ENCODE data around the gene KCP. TPM values are rescaled to one million over a fixed set of nuclear protein-coding genes. Genes with fewer than 3 reads are reported as not detected.
A peak's percentile ranks its signal among the peaks of the same experiment; 100 is the strongest.

Gene KCP
- total and polyA plus RNA-seq, 2 of the 13 experiments (the other 11 are each of a cell fraction or from before 2014, with no cell fraction given), result 0.37 to 1.0 TPM

GRCh38 chr7:128869138-128869943, 41.2 kb downstream of the KCP start (continued):
- peak; percentile 70 for TF ChIP-seq ZNF777 (CRISPR knock-in tag; IDR thresholded peaks at IDR 0.05)
- TF ChIP-seq TEF (CRISPR knock-in tag; IDR thresholded peaks at IDR 0.05), result no peak
- TF ChIP-seq ZNF761 (CRISPR knock-in tag; conservative IDR thresholded peaks at IDR 0.05), result peak; percentile 74; the same call in 1 of the 2 replicates
- TF ChIP-seq, protein P1, sequence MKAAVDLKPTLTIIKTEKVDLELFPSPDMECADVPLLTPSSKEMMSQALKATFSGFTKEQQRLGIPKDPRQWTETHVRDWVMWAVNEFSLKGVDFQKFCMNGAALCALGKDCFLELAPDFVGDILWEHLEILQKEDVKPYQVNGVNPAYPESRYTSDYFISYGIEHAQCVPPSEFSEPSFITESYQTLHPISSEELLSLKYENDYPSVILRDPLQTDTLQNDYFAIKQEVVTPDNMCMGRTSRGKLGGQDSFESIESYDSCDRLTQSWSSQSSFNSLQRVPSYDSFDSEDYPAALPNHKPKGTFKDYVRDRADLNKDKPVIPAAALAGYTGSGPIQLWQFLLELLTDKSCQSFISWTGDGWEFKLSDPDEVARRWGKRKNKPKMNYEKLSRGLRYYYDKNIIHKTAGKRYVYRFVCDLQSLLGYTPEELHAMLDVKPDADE (CRISPR knock-in tag; IDR thresholded peaks at IDR 0.05), result peak; percentile 46; the same call in 1 of the 2 replicates
- peak; percentile 89; the same call in 1 of the 2 replicates for TF ChIP-seq MTF2 (CRISPR knock-in tag; IDR thresholded peaks at IDR 0.05; ENCODE audit: borderline replicate concordance)
- TF ChIP-seq TP53 (CRISPR knock-in tag; conservative IDR thresholded peaks at IDR 0.05), result no peak
- peak; percentile 52; the same call in 1 of the 2 replicates for TF ChIP-seq KDM2A (CRISPR knock-in tag; IDR thresholded peaks at IDR 0.05; ENCODE audit: borderline replicate concordance, low read depth)
- no peak for TF ChIP-seq ZNF383 (CRISPR knock-in tag; IDR thresholded peaks at IDR 0.05; ENCODE audit: borderline replicate concordance)
- TF ChIP-seq ZNF34 (CRISPR knock-in tag; IDR thresholded peaks at IDR 0.05; ENCODE audit: borderline replicate concordance), result no peak; the same call in 1 of the 2 replicates
- 0 out of 2 replicates have a peak, but pooled peaks have one; percentile 36 for TF ChIP-seq IRF9 (CRISPR knock-in tag; IDR thresholded peaks at IDR 0.05; ENCODE audit: borderline replicate concordance)
- no peak for TF ChIP-seq RXRB (CRISPR knock-in tag; IDR thresholded peaks at IDR 0.05; ENCODE audit: borderline replicate concordance)
- no peak for TF ChIP-seq PHF21A (CRISPR knock-in tag; IDR thresholded peaks at IDR 0.05)
- peak; percentile 10; the same call in 1 of the 2 replicates for TF ChIP-seq ZNF772 (CRISPR knock-in tag; IDR thresholded peaks at IDR 0.05)
- no peak for TF ChIP-seq TBP (CRISPR knock-in tag; IDR thresholded peaks at IDR 0.05)
- no peak for TF ChIP-seq TFAP4 (IDR thresholded peaks at IDR 0.05; ENCODE audit: borderline replicate concordance, low read depth)
- no peak for TF ChIP-seq ZNF577 (CRISPR knock-in tag; IDR thresholded peaks at IDR 0.05; ENCODE audit: borderline replicate concordance, low read depth)
- TF ChIP-seq MIER3 (CRISPR knock-in tag; IDR thresholded peaks at IDR 0.05; ENCODE audit: borderline replicate concordance), result no peak
- TF ChIP-seq FOXK1 (CRISPR knock-in tag; IDR thresholded peaks at IDR 0.05; ENCODE audit: borderline replicate concordance, low read depth), result no peak
- TF ChIP-seq BORCS8-MEF2B (CRISPR knock-in tag; IDR thresholded peaks at IDR 0.05), result 0 out of 2 replicates have a peak, but pooled peaks have one; percentile 27
- TF ChIP-seq HHEX (CRISPR knock-in tag; IDR thresholded peaks at IDR 0.05), result no peak
- TF ChIP-seq ZFX (CRISPR knock-in tag; IDR thresholded peaks at IDR 0.05; ENCODE audit: low read depth), result peak; percentile 81
- TF ChIP-seq YEATS4 (CRISPR knock-in tag; IDR thresholded peaks at IDR 0.05; ENCODE audit: borderline replicate concordance), result peak; percentile 24; the same call in 1 of the 2 replicates
- peak; percentile 61; the same call in 1 of the 2 replicates for TF ChIP-seq ZNF230 (CRISPR knock-in tag; IDR thresholded peaks at IDR 0.05)
- TF ChIP-seq, protein P2, sequence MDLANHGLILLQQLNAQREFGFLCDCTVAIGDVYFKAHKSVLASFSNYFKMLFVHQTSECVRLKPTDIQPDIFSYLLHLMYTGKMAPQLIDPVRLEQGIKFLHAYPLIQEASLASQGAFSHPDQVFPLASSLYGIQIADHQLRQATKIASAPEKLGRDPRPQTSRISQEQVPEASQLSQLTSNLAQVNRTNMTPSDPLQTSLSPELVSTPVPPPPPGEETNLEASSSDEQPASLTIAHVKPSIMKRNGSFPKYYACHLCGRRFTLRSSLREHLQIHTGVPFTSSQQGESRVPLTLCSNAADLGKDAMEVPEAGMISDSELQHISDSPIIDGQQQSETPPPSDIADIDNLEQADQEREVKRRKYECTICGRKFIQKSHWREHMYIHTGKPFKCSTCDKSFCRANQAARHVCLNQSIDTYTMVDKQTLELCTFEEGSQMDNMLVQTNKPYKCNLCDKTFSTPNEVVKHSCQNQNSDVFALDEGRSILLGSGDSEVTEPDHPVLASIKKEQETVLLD (CRISPR knock-in tag; IDR thresholded peaks at IDR 0.05; ENCODE audit: low read depth), result peak; percentile 54; the same call in 1 of the 2 replicates
- no peak for TF ChIP-seq SIN3B (IDR thresholded peaks at IDR 0.05; ENCODE audit: low read length)
